ENCODE data around the gene WDR20. TPM values are rescaled to one million over a fixed set of nuclear protein-coding genes. Genes with fewer than 3 reads are reported as not detected.

WDR20 gene
- total and polyA plus RNA-seq, 2 of the 4 experiments (the other 2 are of a cell fraction), result 20.3 to 27.4 TPM

- Histone ChIP-seq H3K79me1 (ENCODE audit: low read depth in 1 of 2, low read length in 2 of 2) (peaks cover 26 to 71% of the 10 kb centered on the region in 2 experiments), H2AK5ac (ENCODE audit: low read depth, low read length) (no peak overlapping the region), H4K8ac (ENCODE audit: low read depth in 2 of 2, low read length in 2 of 2) (no peak overlapping the region), H3K36me3 (ENCODE audit: control insufficient read depth, insufficient read depth, low read length) (peaks cover 26% of the 10 kb centered on the region), H3K4me2 (ENCODE audit: low read depth, low read length) (no peak overlapping the region), H3K27me3 (ENCODE audit: control insufficient read depth, insufficient read depth, low read length) (no peaks in the 10 kb centered on the region), H2AFZ (replicated peaks; ENCODE audit: low read length, poor library complexity) (no peak overlapping the region), H2BK15ac (ENCODE audit: low read depth, low read length) (no peak overlapping the region), H2BK20ac (ENCODE audit: low read depth, low read length) (no peak overlapping the region), H3K4me3 (ENCODE audit: insufficient read depth, low read depth, low read length) (no peak overlapping the region), H4K20me1 (ENCODE audit: insufficient read depth, low read length) (peaks cover 18% of the 10 kb centered on the region), H3K9ac (ENCODE audit: low read depth, low read length) (no peak overlapping the region), H3K9me3 (ENCODE audit: control insufficient read depth, insufficient read depth, low read length) (no peaks in the 10 kb centered on the region), H4K91ac (ENCODE audit: insufficient read depth, low read depth, low read length) (no peak overlapping the region), H3K23ac (ENCODE audit: low read depth, low read length) (no peak overlapping the region), H3K14ac (replicated peaks; ENCODE audit: low read depth, low read length) (no peak overlapping the region), H3K4ac (ENCODE audit: low read depth, low read length) (no peak overlapping the region), H3K18ac (ENCODE audit: low read depth, low read length) (no peak overlapping the region), H2BK5ac (ENCODE audit: low read depth, low read length, poor library complexity, severe bottlenecking) (no peak overlapping the region), H3K27ac (ENCODE audit: insufficient read depth, low read length) (no peak overlapping the region), H3K9me1 (ENCODE audit: insufficient read depth, low read length) (peaks cover 26% of the 10 kb centered on the region), H3K4me1 (ENCODE audit: control insufficient read depth, insufficient read depth, low read length) (peaks cover 9% of the 10 kb centered on the region), H2BK120ac (ENCODE audit: low read depth, low read length) (no peak overlapping the region), H3K56ac (ENCODE audit: extremely low read depth, insufficient read depth, low read length) (no peak overlapping the region), H4K5ac (ENCODE audit: low read depth, low read length) (no peak overlapping the region), H2AK9ac (replicated peaks; ENCODE audit: low read depth, low read length, poor library complexity) (no peak overlapping the region)
- BruUV-seq (replicated peaks), result no TSS peak
- CTCF ChIA-PET, result no interaction called here
- 94% methylated on average over 5 of the region's 12 CpGs; no CpG with 5 or more reads in 1 of the 2 experiments for WGBS, 2 experiments (ENCODE audit: extremely low coverage in 2 of 2, insufficient read length in 1 of 2)
- POLR2A ChIA-PET (ENCODE audit: unreplicated experiment), result no interaction called here
- intact Hi-C loops (cut with micrococcal nuclease) (no loop called here), in situ Hi-C loops (cut with MboI; ENCODE audit: low sequenced_read_pairs) (no loop called here), dilution Hi-C loops (cut with HindIII; ENCODE audit: low sequenced_read_pairs, unreplicated experiment) (no loop called here)
- ATAC-seq (ENCODE audit: low read depth), result no peak
- TF ChIP-seq SMC3 (IDR thresholded peaks at IDR 0.05; ENCODE audit: low read depth, low read length) (no peak), NFE2L2 (IDR thresholded peaks at IDR 0.05; ENCODE audit: low read depth, low read length) (no peak), RCOR1 (IDR thresholded peaks at IDR 0.05; ENCODE audit: insufficient replicate concordance, low read length) (no peak), USF2 (IDR thresholded peaks at IDR 0.05; ENCODE audit: low read depth, low read length) (no peak), RFX5 (IDR thresholded peaks at IDR 0.05; ENCODE audit: low read depth, low read length) (no peak), MAZ (IDR thresholded peaks at IDR 0.05; ENCODE audit: borderline replicate concordance, low read depth, low read length) (no peak), CTCF (conservative IDR thresholded peaks at IDR 0.05; ENCODE audit: low read depth, low read length) (no peak)
- TF ChIP-seq, protein P1, sequence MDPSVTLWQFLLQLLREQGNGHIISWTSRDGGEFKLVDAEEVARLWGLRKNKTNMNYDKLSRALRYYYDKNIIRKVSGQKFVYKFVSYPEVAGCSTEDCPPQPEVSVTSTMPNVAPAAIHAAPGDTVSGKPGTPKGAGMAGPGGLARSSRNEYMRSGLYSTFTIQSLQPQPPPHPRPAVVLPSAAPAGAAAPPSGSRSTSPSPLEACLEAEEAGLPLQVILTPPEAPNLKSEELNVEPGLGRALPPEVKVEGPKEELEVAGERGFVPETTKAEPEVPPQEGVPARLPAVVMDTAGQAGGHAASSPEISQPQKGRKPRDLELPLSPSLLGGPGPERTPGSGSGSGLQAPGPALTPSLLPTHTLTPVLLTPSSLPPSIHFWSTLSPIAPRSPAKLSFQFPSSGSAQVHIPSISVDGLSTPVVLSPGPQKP (IDR thresholded peaks at IDR 0.05; ENCODE audit: borderline replicate concordance, low read depth, low read length), result no peak
- no peak for DNase-seq
Measured at GRCh38 chr14:102211240-102211639, 71.5 kb downstream of the WDR20 start.
